Transverse colon (tissue), 4 donors: Measurements from ENCODE around the gene ZIC2. TPM values are rescaled to one million over a fixed set of nuclear protein-coding genes. Genes with fewer than 3 reads are reported as not detected.

Experiments
- DNase-seq: peaks from one replicate; pipeline ENCODE4 v3.0.0-alpha.2; 2019
- H3K27ac ChIP-seq, 4 donors: fragments of 200-600 bp; sonication (generic); 2 replicates each; pipeline ENCODE4 v1.5.1; 2016 to 2018; ENCODE audit warnings: inconsistent platforms in 4 of 4
- H3K27me3 ChIP-seq: fragments of 200-600 bp; sonication (generic); 2 replicates; pipeline ENCODE4 v1.5.1; 2017; ENCODE audit warnings: inconsistent platforms
- H3K36me3 ChIP-seq, 4 donors: fragments of 200-600 bp; sonication (generic); 2 replicates each; pipeline ENCODE4 v1.5.1; 2017 to 2019; ENCODE audit warnings: inconsistent platforms in 4 of 4
- H3K4me1 ChIP-seq, 4 donors: fragments of 200-600 bp; sonication (generic); 2 replicates each; pipeline ENCODE4 v1.5.1; 2017 to 2020; ENCODE audit warnings: inconsistent platforms in 4 of 4
- H3K4me3 ChIP-seq, 4 donors: fragments of 200-600 bp; sonication (generic); 1 replicate in 1 of 4; 2 replicates in 3 of 4; pipeline versions ENCODE4 v1.5.1 to v1.6.1; 2017 to 2019; ENCODE audit warnings: inconsistent platforms in 4 of 4
- H3K9me3 ChIP-seq, 2 donors: fragments of 200-600 bp; sonication (generic); 2 replicates each; pipeline ENCODE4 v1.5.1; 2017 to 2019; ENCODE audit warnings: inconsistent platforms in 2 of 2
- CTCF ChIP-seq, 5 experiments: fragments of 200-600 bp in 3 of 5; fragments of 450-650 bp in 2 of 5; sonication (generic) in 3 of 5; IDR thresholded peaks; 1 replicate in 2 of 5; 2 replicates in 3 of 5; pipeline ENCODE4 v1.5.1; 2016 to 2017; ENCODE audit warnings: antibody characterized with exemption in 5 of 5, inconsistent platforms in 3 of 5, mild to moderate bottlenecking in 2 of 5, moderate library complexity in 1 of 5
- EP300 ChIP-seq: sonication (generic); formaldehyde crosslinking; IDR thresholded peaks from one replicate; pipeline ENCODE4 v1.6.1; 2017; ENCODE audit warnings: antibody characterized with exemption, low read depth
- POLR2A ChIP-seq: fragments of 450-650 bp; IDR thresholded peaks from one replicate; pipeline ENCODE4 v1.6.1; 2016; ENCODE audit warnings: antibody characterized with exemption, mild to moderate bottlenecking, moderate library complexity
- POLR2AphosphoS5 ChIP-seq, 3 donors: sonication (generic); formaldehyde crosslinking; IDR thresholded peaks; one replicate each; pipeline ENCODE4 v1.6.1; 2016; ENCODE audit warnings: antibody characterized with exemption in 3 of 3
- WGBS, 2 donors: methylation state at CpG; one replicate each; pipeline ENCODE4 v1.1.5; 2018; ENCODE audit warnings: low coverage in 1 of 2; 5-methylcytosine and 5-hydroxymethylcytosine counted together
- in situ Hi-C, 4 donors: fragments of 200-750 bp; cut with MboI; loops; one replicate each; pipeline versions ENCODE4 v1.15.0 to v1.15.1; 2017; ENCODE audit warnings: low sequenced_read_pairs in 3 of 4, low pct_ligation_motif_present in 1 of 4, low pct_unique_long_range_greater_than_20kb in 1 of 4
- intact Hi-C: fragments of 100-400 bp; cut with DNase I; formaldehyde crosslinking; loops from one replicate; pipeline ENCODE4 v1.15.1; 2023; ENCODE audit warnings: low total_unique reads
- total RNA-seq, 4 donors: library from RNA; depleted of rRNA; stranded (reverse); fragments of >200 nt; gene quantifications; one replicate each; pipeline ENCODE4 v1.1.0, GENCODE V29; 2016

ZIC2 gene
- total RNA-seq, 4 donors from 2014 or later = not detected

GRCh38 chr13:99970651-99971575 is 10.7 kb upstream of the ZIC2 start:
- H3K4me3 ChIP-seq = peak overlapping the region in 3 of 4 donors; percentile 20 to 47 (median 32)
- H3K9me3 ChIP-seq = no peaks in the 10 kb centered on the region
- peaks cover 17 to 38% (median 34%) of the 10 kb centered on the region in 4 donors for H3K4me1 ChIP-seq
- WGBS, 2 donors = 6% methylated on average over 38 of the region's 118 CpGs; no CpG with 5 or more reads in 1 of the 2 donors
- TF ChIP-seq EP300 (no peak), POLR2AphosphoS5 (IDR thresholded peaks at IDR 0.05) (no peak), CTCF (IDR thresholded peaks at IDR 0.05) (no peak), POLR2A (no peak)
- in situ Hi-C loops = no loop called here
- H3K27ac ChIP-seq = no peak overlapping the region
- intact Hi-C loops = no loop called here
- no peak for DNase-seq
- H3K36me3 ChIP-seq = no peaks in the 10 kb centered on the region
- peaks cover 97% of the 10 kb centered on the region for H3K27me3 ChIP-seq

- in situ Hi-C loops (no loop called here), intact Hi-C loops (no loop called here)
- WGBS, 2 donors = 18 to 31% methylated on average over 2 to 33 of the region's 41 CpGs
- no peak for TF ChIP-seq POLR2AphosphoS5 (IDR thresholded peaks at IDR 0.05)
- no peak for TF ChIP-seq EP300
- TF ChIP-seq POLR2A = no peak
- TF ChIP-seq CTCF (IDR thresholded peaks at IDR 0.05) = no peak
- Histone ChIP-seq H3K9me3 (no peaks in the 10 kb centered on the region), H3K27ac (no peak within 1 kb of the TSS), H3K4me1 (peaks cover 17 to 38% (median 34%) of the 10 kb centered on the region in 4 donors), H3K4me3 (peak within 1 kb of the TSS in 3 of 4 donors; percentile 20 to 47 (median 32)), H3K36me3 (no peaks in the 10 kb centered on the region), H3K27me3 (peaks cover 97% of the 10 kb centered on the region)
- DNase-seq = no peak
Measured at GRCh38 chr13:99971576-99972189, 9.9 kb upstream of the ZIC2 start, which contains the start of gene ZIC5. TSS of gene ZIC5 (minus strand) at chr13:99971767. CDS start at chr13:99971603, 164 bp downstream.

GRCh38 chr13:99972190-99972731 is 9.3 kb upstream of the ZIC2 start:
- in situ Hi-C loops = no loop called here
- intact Hi-C loops = no loop called here
- H3K27ac ChIP-seq = no peak overlapping the region
- H3K4me1 ChIP-seq = peaks cover 17 to 38% (median 34%) of the 10 kb centered on the region in 4 donors
- H3K36me3 ChIP-seq = no peaks in the 10 kb centered on the region
- peaks cover 97% of the 10 kb centered on the region for H3K27me3 ChIP-seq
- H3K4me3 ChIP-seq = no peak overlapping the region
- H3K9me3 ChIP-seq = no peaks in the 10 kb centered on the region
- 13 to 19% methylated on average over 8 to 18 of the region's 18 CpGs for WGBS, 2 donors
- TF ChIP-seq CTCF (IDR thresholded peaks at IDR 0.05) (no peak), POLR2AphosphoS5 (IDR thresholded peaks at IDR 0.05) (no peak), POLR2A (no peak), EP300 (no peak)
- DNase-seq = no peak

- in situ Hi-C loops (no loop called here), intact Hi-C loops (no loop called here)
- peaks cover 97% of the 10 kb centered on the region for H3K27me3 ChIP-seq
- peaks cover 15 to 37% (median 29%) of the 10 kb centered on the region in 4 donors for H3K4me1 ChIP-seq
- no peak overlapping the region for H3K27ac ChIP-seq
- H3K36me3 ChIP-seq = no peaks in the 10 kb centered on the region
- TF ChIP-seq POLR2AphosphoS5 (IDR thresholded peaks at IDR 0.05) = peak in 2 of 3 donors; percentile 2 to 50
- TF ChIP-seq CTCF (IDR thresholded peaks at IDR 0.05) = no peak
- TF ChIP-seq POLR2A = no peak
- TF ChIP-seq EP300 = no peak
- DNase-seq = no peak
- no peaks in the 10 kb centered on the region for H3K9me3 ChIP-seq
- no peak overlapping the region for H3K4me3 ChIP-seq
- WGBS, 2 donors = 12 to 18% methylated on average over 11 of the region's 11 CpGs
Measured at GRCh38 chr13:99973163-99973807, 8.3 kb upstream of the ZIC2 start.
